ENCODE results near the gene ADCYAP1. TPM values are rescaled to one million over a fixed set of nuclear protein-coding genes. Genes with fewer than 3 reads are reported as not detected.

Gene ADCYAP1
- total RNA-seq, 4 donors from 2014 or later, result not detected

DNA sequence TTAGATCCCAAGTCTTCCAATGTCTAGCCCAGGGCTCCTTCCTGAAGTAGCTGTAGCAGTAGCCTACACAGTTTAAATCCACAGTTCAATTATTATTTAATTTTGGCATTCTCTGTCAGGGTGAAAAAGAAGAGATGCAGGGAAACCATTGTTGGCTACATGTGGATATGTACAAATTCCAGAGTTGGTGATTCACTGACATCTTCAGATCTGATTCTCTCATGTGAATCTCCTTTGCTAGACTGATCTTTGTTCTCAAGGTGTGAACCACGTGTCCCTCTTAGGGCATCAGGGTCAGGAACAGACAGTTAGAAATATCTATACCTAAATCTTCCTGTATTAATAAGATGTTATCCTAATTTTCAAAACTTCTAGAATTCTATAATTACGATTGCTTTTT, 36.7 kb downstream of the ADCYAP1 start:
- Histone ChIP-seq H3K9me3 (no peaks in the 10 kb centered on the region), H3K27ac (no peak overlapping the region), H3K4me3 (no peak overlapping the region), H3K27me3 (no peaks in the 10 kb centered on the region), H3K4me1 (no peaks in the 10 kb centered on the region), H3K36me3 (no peaks in the 10 kb centered on the region)
- no peak for TF ChIP-seq POLR2A (IDR thresholded peaks at IDR 0.05)
- TF ChIP-seq, protein P1, sequence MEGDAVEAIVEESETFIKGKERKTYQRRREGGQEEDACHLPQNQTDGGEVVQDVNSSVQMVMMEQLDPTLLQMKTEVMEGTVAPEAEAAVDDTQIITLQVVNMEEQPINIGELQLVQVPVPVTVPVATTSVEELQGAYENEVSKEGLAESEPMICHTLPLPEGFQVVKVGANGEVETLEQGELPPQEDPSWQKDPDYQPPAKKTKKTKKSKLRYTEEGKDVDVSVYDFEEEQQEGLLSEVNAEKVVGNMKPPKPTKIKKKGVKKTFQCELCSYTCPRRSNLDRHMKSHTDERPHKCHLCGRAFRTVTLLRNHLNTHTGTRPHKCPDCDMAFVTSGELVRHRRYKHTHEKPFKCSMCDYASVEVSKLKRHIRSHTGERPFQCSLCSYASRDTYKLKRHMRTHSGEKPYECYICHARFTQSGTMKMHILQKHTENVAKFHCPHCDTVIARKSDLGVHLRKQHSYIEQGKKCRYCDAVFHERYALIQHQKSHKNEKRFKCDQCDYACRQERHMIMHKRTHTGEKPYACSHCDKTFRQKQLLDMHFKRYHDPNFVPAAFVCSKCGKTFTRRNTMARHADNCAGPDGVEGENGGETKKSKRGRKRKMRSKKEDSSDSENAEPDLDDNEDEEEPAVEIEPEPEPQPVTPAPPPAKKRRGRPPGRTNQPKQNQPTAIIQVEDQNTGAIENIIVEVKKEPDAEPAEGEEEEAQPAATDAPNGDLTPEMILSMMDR (IDR thresholded peaks at IDR 0.05), result no peak
- DNase-seq, result no peak

DNA sequence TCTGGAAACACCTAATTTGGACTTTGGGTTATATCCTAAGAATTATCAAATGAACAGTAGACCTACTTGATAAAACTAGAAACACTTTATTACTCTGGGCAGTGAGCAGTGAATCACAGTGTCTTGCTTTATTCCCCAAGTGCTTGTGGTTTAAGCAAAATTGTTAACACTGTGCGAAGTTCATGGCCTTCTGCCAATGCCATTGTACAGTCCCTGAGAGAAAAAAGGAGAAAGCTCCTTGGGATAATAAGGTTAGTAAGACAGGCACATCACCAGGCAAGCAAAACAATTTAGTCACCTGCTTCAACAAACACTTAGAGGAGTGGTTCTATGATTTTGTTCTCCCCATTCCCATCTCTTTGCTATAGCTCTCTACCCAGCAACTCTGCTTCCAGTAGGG, 39.8 kb downstream of the ADCYAP1 start:
- no peak for DNase-seq

DNA sequence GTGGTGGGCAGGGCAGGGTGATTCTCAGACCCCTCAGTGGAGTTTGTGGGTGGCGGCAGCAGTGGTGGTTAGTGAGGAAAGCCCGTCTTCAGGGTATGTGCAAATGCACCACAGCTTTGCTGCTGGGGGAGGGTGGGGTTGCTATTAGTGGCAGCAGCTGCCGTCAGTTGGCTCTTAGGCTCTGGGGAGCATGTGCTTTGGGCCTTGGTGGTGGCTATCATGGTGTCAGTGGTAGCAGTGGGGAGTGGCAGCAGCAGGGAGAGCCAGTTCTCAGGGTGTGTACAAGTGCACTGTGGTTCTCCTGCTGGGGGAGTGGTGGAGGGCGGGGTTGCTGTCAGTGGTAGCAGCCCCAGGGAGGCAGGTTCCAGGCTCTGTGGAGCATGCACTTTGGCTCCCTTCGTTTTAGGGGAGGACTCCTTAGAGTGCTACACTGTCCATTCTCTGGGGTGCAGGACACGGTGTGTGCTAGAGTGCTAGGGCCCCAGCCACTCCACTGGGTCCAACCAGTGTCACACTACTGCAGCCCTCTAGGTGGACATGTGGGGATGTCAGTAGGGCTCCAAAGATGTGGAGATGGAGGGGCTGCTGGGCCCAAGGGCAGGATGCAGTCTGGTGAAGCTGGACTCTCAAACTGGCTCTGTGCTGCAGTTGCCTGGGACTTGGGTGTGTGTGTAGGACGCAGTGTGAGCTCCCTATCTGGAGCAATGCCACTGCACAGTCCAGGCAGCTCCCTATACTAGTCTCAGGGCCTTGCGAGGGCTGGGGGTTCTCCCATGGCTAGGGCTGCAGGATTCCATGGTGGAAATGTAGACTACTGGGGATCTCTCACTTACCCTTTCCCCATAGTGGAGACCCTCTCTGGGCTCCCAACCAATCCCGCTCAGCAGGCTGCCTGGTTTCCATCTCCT, 45.3 kb downstream of the ADCYAP1 start:
- no peaks in the 10 kb centered on the region for H3K27me3 ChIP-seq
- H3K27ac ChIP-seq, result no peak overlapping the region
- no peaks in the 10 kb centered on the region for H3K36me3 ChIP-seq
- H3K9me3 ChIP-seq, result no peaks in the 10 kb centered on the region
- H3K4me3 ChIP-seq, result no peak overlapping the region
- DNase-seq, result no peak
- H3K4me1 ChIP-seq, result no peaks in the 10 kb centered on the region
- TF ChIP-seq, protein P1 (IDR thresholded peaks at IDR 0.05), result no peak
- no peak for TF ChIP-seq POLR2A (IDR thresholded peaks at IDR 0.05)

More for the DNA sequence above, 39.8 kb downstream of the ADCYAP1 start:
- Histone ChIP-seq H3K4me3 (no peak overlapping the region), H3K36me3 (no peaks in the 10 kb centered on the region), H3K27ac (no peak overlapping the region), H3K9me3 (no peaks in the 10 kb centered on the region), H3K27me3 (no peaks in the 10 kb centered on the region), H3K4me1 (no peaks in the 10 kb centered on the region)
- TF ChIP-seq, protein P1 (IDR thresholded peaks at IDR 0.05), result no peak
- no peak for TF ChIP-seq POLR2A (IDR thresholded peaks at IDR 0.05)

DNA sequence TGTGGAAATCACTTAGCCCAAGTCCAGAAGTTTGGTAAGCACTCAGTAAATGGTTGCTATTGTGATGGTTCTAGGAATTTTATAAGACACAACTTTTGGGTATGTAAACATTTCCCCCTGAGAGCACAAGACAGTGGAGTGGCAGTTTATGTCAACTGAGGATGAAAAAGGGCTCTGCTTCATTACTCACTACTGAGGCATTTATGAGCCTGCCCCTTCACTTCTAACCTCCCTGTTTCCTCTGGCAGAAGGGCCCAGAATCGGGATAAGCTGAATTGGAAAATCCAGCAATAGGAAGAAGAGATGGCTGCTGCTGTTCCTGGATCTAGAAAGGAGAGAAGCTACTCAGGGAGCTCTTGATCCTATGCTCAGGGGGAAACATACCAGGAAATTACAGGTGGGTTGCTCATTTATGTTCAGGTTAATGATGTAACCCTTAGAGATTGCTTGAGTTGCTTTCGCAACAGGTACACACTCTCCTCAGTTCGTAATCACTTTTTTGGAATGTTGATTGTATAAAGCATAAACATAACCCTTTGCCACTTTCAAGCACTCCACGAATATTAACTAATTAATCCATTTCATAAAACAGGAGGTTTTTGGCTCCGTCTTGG, 46.3 kb downstream of the ADCYAP1 start:
- H3K9me3 ChIP-seq, result no peaks in the 10 kb centered on the region
- no peak overlapping the region for H3K27ac ChIP-seq
- DNase-seq, result no peak
- no peaks in the 10 kb centered on the region for H3K4me1 ChIP-seq
- no peaks in the 10 kb centered on the region for H3K36me3 ChIP-seq
- H3K4me3 ChIP-seq, result no peak overlapping the region
- TF ChIP-seq, protein P1 (IDR thresholded peaks at IDR 0.05), result no peak
- TF ChIP-seq POLR2A (IDR thresholded peaks at IDR 0.05), result no peak
- no peaks in the 10 kb centered on the region for H3K27me3 ChIP-seq

DNA sequence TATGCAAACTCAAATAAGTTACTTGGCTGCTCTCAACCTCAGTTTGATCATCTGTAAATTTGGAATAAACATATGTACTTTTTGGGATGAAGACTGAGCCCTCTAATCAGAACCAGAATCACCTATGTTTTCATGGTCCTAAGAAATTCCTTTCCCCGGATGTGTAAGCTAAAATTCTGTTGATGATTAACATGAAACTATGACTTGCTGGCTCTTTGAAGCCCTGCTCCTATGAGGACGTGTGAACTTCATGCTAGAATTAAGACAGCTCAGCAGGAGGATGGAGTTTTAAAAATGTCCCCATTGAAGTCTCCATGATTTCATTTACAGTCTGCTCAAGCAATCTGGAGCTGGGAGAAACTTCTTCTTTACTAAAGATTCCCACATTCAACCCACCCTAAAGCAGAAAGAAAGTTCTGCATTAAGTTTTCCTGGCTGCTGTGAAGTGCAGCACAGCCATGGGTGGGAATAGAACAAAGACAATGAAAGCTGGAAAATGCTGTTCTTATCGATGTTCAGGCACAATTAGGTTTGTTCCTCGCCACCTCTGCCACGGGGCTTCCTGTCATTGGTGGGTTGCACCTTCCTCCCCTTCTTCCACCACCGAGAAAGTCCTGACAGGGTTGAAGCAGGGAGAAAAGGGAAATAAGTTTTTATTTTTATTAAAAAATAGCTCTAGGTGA, 50.9 kb downstream of the ADCYAP1 start:
- H3K27ac ChIP-seq, result no peak overlapping the region
- no peaks in the 10 kb centered on the region for H3K36me3 ChIP-seq
- no peaks in the 10 kb centered on the region for H3K4me1 ChIP-seq
- no peaks in the 10 kb centered on the region for H3K9me3 ChIP-seq
- TF ChIP-seq POLR2A (IDR thresholded peaks at IDR 0.05), result no peak
- TF ChIP-seq, protein P1 (IDR thresholded peaks at IDR 0.05), result no peak
- H3K27me3 ChIP-seq, result no peaks in the 10 kb centered on the region
- H3K4me3 ChIP-seq, result no peak overlapping the region
- DNase-seq, result no peak
